ENCODE results near the gene CIC. TPM values are rescaled to one million over a fixed set of nuclear protein-coding genes. Genes with fewer than 3 reads are reported as not detected.
A peak's percentile ranks its signal among the peaks of the same experiment; 100 is the strongest.

CIC gene
- total RNA-seq, 1 experiment from 2014 or later, result 54.0 TPM

- Mint-ChIP-seq H3K4me3 (peak overlapping the region; percentile 88 to 95), H3K9me3 (no peaks in the 10 kb centered on the region), H3K27me3 (ENCODE audit: low read depth) (no peaks in the 10 kb centered on the region; the same call in 1 of the 2 replicates), H3K27ac (peak overlapping the region; percentile 95 to 99 (median 99)), H3K36me3 (ENCODE audit: insufficient read depth in 1 of 3, low read depth in 3 of 3) (peaks cover 1 to 26% (median 21%) of the 10 kb centered on the region in 3 experiments; a peak in 6 of 7 replicates), H3K4me1 (peaks cover 29 to 35% of the 10 kb centered on the region in 2 experiments)
- Histone ChIP-seq H3K56ac (ENCODE audit: insufficient read length, low read depth, low read length) (no peak overlapping the region), H3K23ac (ENCODE audit: insufficient read length, low read depth, low read length) (no peak overlapping the region), H3T11ph (ENCODE audit: low read length) (no peak overlapping the region), H3K4me2 (ENCODE audit: insufficient read depth, insufficient read length, low read length) (peak overlapping the region; percentile 96), H3K27me3 (ENCODE audit: insufficient read depth, low read length) (no peaks in the 10 kb centered on the region), H3K4ac (ENCODE audit: low read depth, low read length) (no peak overlapping the region), H4K8ac (replicated peaks; ENCODE audit: insufficient read length, low read depth, low read length) (no peak overlapping the region), H2AFZ (ENCODE audit: low read length) (no peak overlapping the region), H2BK15ac (ENCODE audit: low read depth, low read length) (no peak overlapping the region), H3K18ac (ENCODE audit: insufficient read length, low read depth, low read length) (peak overlapping the region; percentile 76), H2BK120ac (ENCODE audit: low read depth, low read length, poor library complexity, severe bottlenecking) (no peak overlapping the region), H3K9ac (ENCODE audit: extremely low read depth, insufficient read length, low read length) (peak overlapping the region; percentile 28), H3K14ac (ENCODE audit: insufficient read depth, low read length) (no peak overlapping the region; the same call in 1 of the 2 replicates), H3K4me1 (ENCODE audit: insufficient read depth, low read length) (no peaks in the 10 kb centered on the region; the same call in 1 of the 2 replicates), H3K79me1 (ENCODE audit: insufficient read depth, low read depth, low read length, poor library complexity, severe bottlenecking) (no peaks in the 10 kb centered on the region), H3K27ac (ENCODE audit: insufficient read length, low read depth, low read length) (peak overlapping the region; percentile 10), H3K79me2 (ENCODE audit: insufficient read depth, low read length) (no peaks in the 10 kb centered on the region; the same call in 1 of the 2 replicates), H4K91ac (ENCODE audit: insufficient read length, low read depth, low read length) (no peak overlapping the region), H2AK5ac (ENCODE audit: insufficient read length, low read length) (no peak overlapping the region), H2BK12ac (ENCODE audit: insufficient read length, low read depth, low read length) (no peak overlapping the region), H3K23me2 (ENCODE audit: insufficient read length, low read depth, low read length, poor library complexity, severe bottlenecking) (peaks cover 4% of the 10 kb centered on the region), H4K5ac (ENCODE audit: insufficient read length, low read depth, low read length) (no peak overlapping the region), H2BK20ac (ENCODE audit: low read depth, low read length, poor library complexity, severe bottlenecking) (no peak overlapping the region), H4K20me1 (ENCODE audit: control insufficient read depth, insufficient read depth, insufficient read length) (no peaks in the 10 kb centered on the region), H2BK5ac (ENCODE audit: insufficient read length, low read length) (no peak overlapping the region), H3K9me3 (ENCODE audit: control insufficient read depth, low read depth, low read length) (no peaks in the 10 kb centered on the region)
- peak; percentile 97 for DNase-seq
- TF ChIP-seq CTCF (conservative IDR thresholded peaks at IDR 0.05), result peak; percentile 68
- WGBS (ENCODE audit: extremely low coverage, insufficient read length, low lambda C conversion rate), result no CpG with 5 or more reads among the region's 45 CpGs
Measured at GRCh38 chr19:42244347-42245220, 24.5 kb upstream of the CIC start.
